Inflammatory macrophage treated with lipopolysaccharide for 1 hour (primary cell): ENCODE results near the gene BCAS3.

Experiments used
- DNase-seq, 2 donors: peaks; one replicate each; pipeline ENCODE4 v3.0.0-alpha.2; 2020 to 2022

The BCAS3 gene

GRCh38 chr17:61442136-61442775 lies 764.6 kb downstream of the BCAS3 start:
- no peak for DNase-seq
